ENCODE results near the gene DYNLL1.
A peak's percentile ranks its signal among the peaks of the same experiment; 100 is the strongest.
"Not testable (repeated sequence)": the region's sequence is repeated elsewhere in the genome, so short reads cannot be mapped to it uniquely, and the experiment has no call there.

Gene DYNLL1

DNA sequence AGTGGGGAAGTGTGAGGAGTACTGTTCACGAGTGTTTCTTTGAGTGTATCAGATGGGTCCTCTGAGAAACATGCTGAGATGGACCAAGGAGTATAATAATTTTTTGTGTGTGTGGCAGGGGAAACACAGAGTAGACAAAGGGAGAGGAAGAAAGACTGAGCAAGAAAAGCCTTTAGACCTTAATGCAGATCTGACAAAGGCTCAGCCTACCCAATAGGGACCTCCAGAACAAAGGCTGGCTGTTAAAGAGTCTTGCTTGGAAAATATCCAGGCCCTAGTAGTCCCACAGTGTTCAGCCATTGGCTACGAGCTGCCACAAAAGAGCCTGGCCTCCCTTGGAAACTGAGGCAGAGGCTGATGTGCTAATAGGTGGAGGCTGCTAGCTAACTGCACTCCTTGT lies 19.6 kb downstream of the DYNLL1 start:
- no peak for DNase-seq (ENCODE audit: low read depth)

- DNase-seq (ENCODE audit: low read depth) = not testable (repeated sequence)
These were observed 23.4 kb downstream of the DYNLL1 start for GRCh38 chr12:120519324-120519723.

- no peak for DNase-seq (ENCODE audit: low read depth)
These were observed 26.7 kb downstream of the DYNLL1 start for GRCh38 chr12:120522568-120522967.

DNA sequence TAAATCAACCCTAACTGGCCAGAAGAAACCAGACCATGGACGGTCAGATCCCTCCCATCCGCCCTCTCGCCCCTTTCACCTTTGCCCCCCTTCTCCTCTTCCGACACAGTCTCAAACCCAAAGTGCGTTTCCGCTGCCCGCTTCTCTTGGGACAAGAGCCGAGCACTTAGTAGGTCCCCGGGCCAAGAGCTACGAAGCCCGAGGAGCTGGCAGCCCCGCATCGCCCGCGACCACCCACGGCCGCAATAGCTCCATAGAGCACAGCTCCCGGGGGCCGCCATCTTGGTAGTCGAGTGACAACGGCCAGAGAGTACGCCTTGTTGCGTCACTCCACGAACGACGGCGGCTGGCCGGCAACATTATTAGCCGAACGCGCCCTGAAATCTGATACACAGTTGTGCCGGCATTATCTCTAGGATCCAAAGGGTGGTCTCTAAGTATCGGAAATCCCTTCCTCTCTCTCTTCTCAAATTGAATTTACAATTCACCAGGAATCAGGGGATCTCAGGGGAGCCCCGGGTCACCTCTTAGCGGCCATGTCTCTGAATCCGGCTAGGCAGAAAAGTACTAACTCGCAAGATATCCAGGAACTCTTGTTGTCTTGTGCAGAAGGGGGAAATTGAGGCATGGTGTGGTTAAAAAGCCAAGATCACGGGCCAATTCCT lies 33.1 kb downstream of the DYNLL1 start, which contains the start of gene COQ5:
TSS of gene COQ5 (minus strand) at position 298 of the 665 bp plus-strand sequence. CDS start at position 281, 17 bp downstream.
- DNase-seq (ENCODE audit: low read depth) = peak; percentile 76

GRCh38 chr12:120529641-120530417 lies 33.9 kb downstream of the DYNLL1 start:
- no peak for DNase-seq (ENCODE audit: low read depth)

DNA sequence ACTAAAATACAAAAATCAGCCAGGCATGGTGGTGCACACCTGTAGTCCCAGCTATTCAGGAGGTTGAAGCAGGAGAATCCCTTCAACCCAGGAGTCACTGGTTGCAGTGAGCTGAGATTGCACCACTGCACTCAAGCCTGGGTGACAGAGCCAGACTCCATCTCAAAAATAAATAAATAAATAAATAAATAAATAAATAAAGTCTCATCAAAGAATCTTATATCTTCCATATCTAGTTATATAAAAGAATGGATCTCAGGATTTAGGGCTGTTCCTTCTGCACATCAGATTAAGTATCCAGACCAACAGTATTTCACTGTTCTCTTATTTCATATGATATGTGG lies 34.5 kb downstream of the DYNLL1 start:
- DNase-seq (ENCODE audit: low read depth) = not testable (repeated sequence)

- no peak for DNase-seq (ENCODE audit: low read depth)
These were observed 36.9 kb downstream of the DYNLL1 start for GRCh38 chr12:120532701-120533238.

DNA sequence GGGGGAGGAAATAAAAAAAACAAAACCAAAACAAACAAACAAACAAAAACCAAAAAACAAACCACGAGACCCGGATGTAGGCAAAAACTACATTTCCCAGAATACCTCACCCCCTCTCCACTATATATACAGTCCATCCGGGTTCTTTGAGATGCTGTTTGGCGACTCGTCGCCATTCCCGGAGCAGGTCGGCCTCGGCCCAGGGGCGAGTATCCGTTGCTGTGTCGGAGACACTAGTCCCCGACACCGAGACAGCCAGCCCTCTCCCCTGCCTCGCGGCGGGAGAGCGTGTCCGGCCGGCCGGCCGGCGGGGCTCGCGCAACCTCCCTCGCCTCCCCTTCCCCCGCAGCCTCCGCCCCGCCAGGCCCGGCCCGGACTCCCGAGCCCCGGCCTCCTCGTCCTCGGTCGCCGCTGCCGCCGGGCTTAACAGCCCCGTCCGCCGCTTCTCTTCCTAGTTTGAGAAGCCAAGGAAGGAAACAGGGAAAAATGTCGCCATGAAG lies 38.3 kb downstream of the DYNLL1 start, which contains the start of gene RNF10:
TSS of gene RNF10 (plus strand) at position 154 of the 500 bp plus-strand sequence. CDS start 456 bp downstream, outside the sequence.
- DNase-seq (ENCODE audit: low read depth) = peak; percentile 78

DNA sequence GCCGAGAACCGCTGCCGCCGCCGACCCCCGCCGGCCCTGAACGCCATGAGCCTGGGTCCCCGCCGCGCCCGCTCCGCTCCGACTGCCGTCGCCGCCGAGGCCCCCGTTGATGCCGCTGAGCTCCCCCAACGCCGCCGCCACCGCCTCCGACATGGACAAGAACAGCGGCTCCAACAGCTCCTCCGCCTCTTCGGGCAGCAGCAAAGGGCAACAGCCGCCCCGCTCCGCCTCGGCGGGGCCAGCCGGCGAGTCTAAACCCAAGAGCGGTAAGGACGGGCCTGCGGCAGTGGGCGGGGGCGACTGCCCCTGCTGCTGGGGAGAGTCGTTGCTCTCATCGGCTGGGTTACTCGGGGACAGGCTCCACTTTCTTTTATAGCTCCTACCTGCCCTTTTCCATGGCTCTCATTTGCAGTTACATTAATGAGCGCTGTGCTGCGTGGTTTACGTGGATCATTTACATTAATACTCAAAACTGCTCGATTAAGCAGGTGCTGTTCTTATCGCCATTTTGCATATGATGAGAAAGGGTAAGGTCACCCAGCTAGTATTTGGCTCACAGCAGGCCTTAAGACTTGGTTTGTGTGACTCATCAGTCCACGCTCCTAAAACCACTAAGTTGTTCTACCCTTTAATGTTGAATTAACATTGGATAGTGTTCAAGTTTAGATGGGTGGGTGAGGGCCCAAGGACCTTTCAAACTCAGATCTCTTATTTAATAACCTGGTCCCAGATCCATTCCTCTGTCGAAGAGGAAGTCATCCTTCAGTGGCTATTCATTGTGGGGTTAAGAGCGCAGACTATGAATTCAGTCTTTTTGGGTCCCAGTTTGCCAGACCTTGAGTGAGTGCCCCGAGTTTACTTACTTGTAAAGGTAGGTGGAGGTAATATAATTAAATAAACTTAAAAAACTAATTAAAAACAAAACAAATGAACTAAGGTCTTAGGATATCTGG lies 39.1 kb downstream of the DYNLL1 start:
- peak; percentile 67 for DNase-seq (ENCODE audit: low read depth)

DNA sequence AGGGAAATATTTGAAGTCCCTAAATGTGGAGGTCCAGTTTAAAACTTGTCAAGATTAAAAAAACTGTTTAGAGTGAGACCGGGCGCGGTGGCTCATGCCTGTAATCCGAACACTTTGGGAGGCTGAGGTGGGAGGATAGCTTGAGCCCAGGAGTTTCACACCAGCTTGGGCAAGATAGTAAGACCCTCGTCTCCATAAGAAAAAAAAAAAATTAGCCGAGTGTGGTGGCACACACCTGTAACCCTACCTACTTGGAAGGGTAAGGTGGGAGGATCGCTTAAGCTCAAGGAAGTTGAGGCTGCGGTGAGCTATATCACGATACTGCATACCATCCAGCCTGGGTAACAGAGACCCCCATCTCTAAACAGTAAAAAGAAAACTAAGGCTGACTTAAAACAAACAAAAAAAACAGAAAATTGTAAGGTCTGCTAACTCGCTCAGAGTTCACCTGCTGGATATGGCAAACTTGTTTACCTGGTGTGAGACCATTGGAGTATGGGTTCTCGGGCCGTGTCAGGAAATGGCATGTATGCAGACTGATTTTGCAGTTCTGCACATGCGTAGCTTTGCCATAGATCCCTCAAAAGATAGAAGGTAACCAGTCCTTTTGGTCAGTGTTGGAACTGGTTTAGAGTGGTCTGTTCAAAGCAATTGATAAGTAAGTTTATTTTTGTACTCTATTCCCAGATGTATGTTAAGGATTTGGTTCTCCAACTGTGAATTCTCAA lies 40.3 kb downstream of the DYNLL1 start:
- DNase-seq (ENCODE audit: low read depth) = no peak

- no peak for DNase-seq (ENCODE audit: low read depth)
These were observed 41.9 kb downstream of the DYNLL1 start for GRCh38 chr12:120537856-120538220.

- no peak for DNase-seq (ENCODE audit: low read depth)
These were observed 42.6 kb downstream of the DYNLL1 start for GRCh38 chr12:120538281-120539156.

- DNase-seq (ENCODE audit: low read depth) = no peak
These were observed 43.4 kb downstream of the DYNLL1 start for GRCh38 chr12:120539303-120539702.

DNA sequence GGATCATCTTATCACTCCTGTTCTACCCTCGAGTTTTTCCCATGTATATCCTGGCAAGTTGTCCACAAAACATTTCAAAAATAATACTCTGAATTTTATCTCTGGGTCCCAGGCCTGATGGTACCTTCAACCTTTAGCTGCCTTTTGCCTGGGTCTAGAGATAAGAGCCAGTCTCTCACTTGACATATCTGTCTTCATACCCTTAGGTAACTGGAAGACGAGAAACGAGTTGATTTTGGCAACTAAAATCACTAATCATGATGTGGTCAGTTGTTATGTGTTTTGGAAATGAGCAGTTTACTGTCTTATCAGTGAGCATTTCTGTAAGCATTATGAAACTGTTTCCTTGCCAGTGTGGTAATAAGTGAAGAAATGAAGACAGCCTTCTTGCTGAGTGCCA lies 44.5 kb downstream of the DYNLL1 start:
- no peak for DNase-seq (ENCODE audit: low read depth)

GRCh38 chr12:120542166-120542565 lies 46.3 kb downstream of the DYNLL1 start:
- DNase-seq (ENCODE audit: low read depth) = no peak

- DNase-seq (ENCODE audit: low read depth) = no peak
These were observed 48.8 kb downstream of the DYNLL1 start for GRCh38 chr12:120544691-120545090.

GRCh38 chr12:120546050-120546386 lies 50.1 kb downstream of the DYNLL1 start:
- DNase-seq (ENCODE audit: low read depth) = no peak
